Measurements from ENCODE around the gene HK1.

GRCh38 chr10:69261184-69261583, 17.1 kb upstream of the HK1 start:
- TF ChIP-seq CTCF (IDR thresholded peaks at IDR 0.05) (no peak), POLR2A (IDR thresholded peaks at IDR 0.05) (no peak)
